Adrenal gland (tissue), 12 donors: Measurements from ENCODE around the gene ACSS2. TPM values are rescaled to one million over a fixed set of nuclear protein-coding genes. Genes with fewer than 3 reads are reported as not detected.
A peak's percentile ranks its signal among the peaks of the same experiment; 100 is the strongest.

ENCODE experiments used
- DNase-seq, 7 donors: peaks; one replicate each; pipeline ENCODE4 v3.0.0-alpha.2; 2019 to 2020
- H3K27ac ChIP-seq, 5 donors: fragments of 200-600 bp; sonication (generic) in 4 of 5; 1 replicate in 3 of 5; 2 replicates in 2 of 5; pipeline versions ENCODE4 v1.5.1 to v1.8.0; 2016 to 2020; ENCODE audit warnings: mild to moderate bottlenecking in 1 of 5
- H3K27me3 ChIP-seq: fragments of 200-600 bp; 2 replicates; pipeline ENCODE4 v1.8.0; 2021
- H3K36me3 ChIP-seq, 2 donors: fragments of 200-600 bp; replicated peaks in 1 of 2; 1 replicate in 1 of 2; 2 replicates in 1 of 2; pipeline versions ENCODE4 v1.5.1 to v1.8.0; 2018 to 2022
- H3K4me1 ChIP-seq, 2 donors: fragments of 200-600 bp; replicated peaks in 1 of 2; 1 replicate in 1 of 2; 2 replicates in 1 of 2; pipeline versions ENCODE4 v1.5.1 to v1.8.0; 2018 to 2021
- H3K4me3 ChIP-seq, 4 donors: fragments of 200-600 bp; sonication (generic) in 3 of 4; one replicate each; pipeline ENCODE4 v1.5.1; 2016 to 2018
- H3K9me3 ChIP-seq, 3 donors: fragments of 200-600 bp; sonication (generic) in 1 of 3; replicated peaks in 1 of 3; 1 replicate in 2 of 3; 2 replicates in 1 of 3; pipeline versions ENCODE4 v1.5.1 to v1.8.0; 2016 to 2021
- CTCF ChIP-seq, 6 experiments: fragments of 450-650 bp in 4 of 6; fragments of 200-600 bp in 2 of 6; sonication (generic) in 1 of 6; IDR thresholded peaks; 1 replicate in 5 of 6; 2 replicates in 1 of 6; pipeline versions ENCODE4 v1.5.1 to v1.8.0; 2016 to 2021; ENCODE audit warnings: antibody characterized with exemption in 6 of 6, mild to moderate bottlenecking in 2 of 6, moderate library complexity in 1 of 6
- POLR2A ChIP-seq, 2 donors: fragments of 450-650 bp; IDR thresholded peaks; one replicate each; pipeline ENCODE4 v1.6.1; 2017; ENCODE audit warnings: antibody characterized with exemption in 2 of 2, mild to moderate bottlenecking in 2 of 2, moderate library complexity in 1 of 2
- WGBS, 4 donors: extraction: QIAGEN DNeasy Blood & Tissue Kit in 2 of 4; methylation state at CpG; one replicate each; pipeline versions ENCODE4 v1.1.5 to v1.1.7; 2013 to 2017; 5-methylcytosine and 5-hydroxymethylcytosine counted together
- intact Hi-C, 2 donors: fragments of 100-400 bp; cut with DNase I; formaldehyde crosslinking; loops; one replicate each; pipeline versions ENCODE4 v1.14.1 to v1.15.0; 2022 to 2023
- polyA plus RNA-seq, 3 donors: library from polyadenylated mRNA; stranded (reverse); fragments of 200-250 nt in 2 of 3; fragments of 350-450 nt in 1 of 3; fragmentation: Illumina TruSeq in 1 of 3; extraction: RNeasy Lipid Tissue Mini Kit (QIAGEN cat#74804) in 1 of 3; gene quantifications; one replicate each; pipeline ENCODE4 v1.2.3, GENCODE V29; 2013 to 2014
- total RNA-seq, 9 donors: library from RNA; depleted of rRNA in 4 of 9; stranded (reverse); fragments of >200 nt in 4 of 9; fragments of 120-200 nt in 1 of 9; fragmentation: NEBNext Ultra II Directional in 1 of 9; extraction: Animal tissue kit (Norgen Biotek cat#: 25700) in 1 of 9; gene quantifications; one replicate each; pipeline versions ENCODE4 v1.1.0 to v1.2.4, GENCODE V29; 2013 to 2023
- donor health status: healthy with polysubstance abuse.
- donor health status: Bipolar disorder and iron deficiency.
- donor health status: DM: yes; HTN: yes; CAD: no.
- donor health status: DM: no; HTN: no; CAD: no.
- donor health status: DM: no; HTN: no; CAD: no.
- donor health status: DM: yes; HTN: yes; CAD: no.

ACSS2 gene
- total and polyA plus RNA-seq, 12 donors = 81.4 to 386 (median 153) TPM

GRCh38 chr20:34886122-34886521, 9.7 kb downstream of the ACSS2 start:
- no peaks in the 10 kb centered on the region for H3K27me3 ChIP-seq
- TF ChIP-seq POLR2A (IDR thresholded peaks at IDR 0.05) (no peak), CTCF (IDR thresholded peaks at IDR 0.05) (no peak)
- H3K4me3 ChIP-seq = no peak overlapping the region
- no peak overlapping the region for H3K27ac ChIP-seq
- peaks cover 0 to 29% of the 10 kb centered on the region in 2 donors for H3K36me3 ChIP-seq
- intact Hi-C loops = no loop called here
- no peaks in the 10 kb centered on the region for H3K9me3 ChIP-seq
- 93 to 97% (median 95%) methylated on average over 3 of the region's 3 CpGs for WGBS, 4 donors
- peaks cover 0 to 11% of the 10 kb centered on the region in 2 donors for H3K4me1 ChIP-seq
- DNase-seq = no peak

GRCh38 chr20:34887023-34887422, 10.6 kb downstream of the ACSS2 start:
- 46 to 66% (median 57%) methylated on average over 3 of the region's 3 CpGs for WGBS, 4 donors
- no peak for DNase-seq
- Histone ChIP-seq H3K27me3 (no peaks in the 10 kb centered on the region), H3K36me3 (peaks cover 0 to 29% of the 10 kb centered on the region in 2 donors), H3K9me3 (no peaks in the 10 kb centered on the region), H3K4me1 (peaks cover 0 to 20% of the 10 kb centered on the region in 2 donors), H3K27ac (no peak overlapping the region), H3K4me3 (no peak overlapping the region)
- intact Hi-C loops = no loop called here
- TF ChIP-seq CTCF (IDR thresholded peaks at IDR 0.05) = no peak
- TF ChIP-seq POLR2A (IDR thresholded peaks at IDR 0.05) = no peak

- H3K9me3 ChIP-seq = no peaks in the 10 kb centered on the region
- H3K36me3 ChIP-seq = peaks cover 0 to 20% of the 10 kb centered on the region in 2 donors
- WGBS, 4 donors = 57 to 82% (median 64%) methylated on average over 1 of the region's 1 CpG
- no peak for TF ChIP-seq CTCF (IDR thresholded peaks at IDR 0.05)
- no peak for TF ChIP-seq POLR2A (IDR thresholded peaks at IDR 0.05)
- no peaks in the 10 kb centered on the region for H3K27me3 ChIP-seq
- H3K4me3 ChIP-seq = no peak overlapping the region
- intact Hi-C loops = no loop called here
- no peak overlapping the region for H3K27ac ChIP-seq
- H3K4me1 ChIP-seq = peaks cover 0 to 21% of the 10 kb centered on the region in 2 donors
- DNase-seq = no peak
Measured at GRCh38 chr20:34888468-34888867, 12.1 kb downstream of the ACSS2 start.

- intact Hi-C loops = no loop called here
- no peaks in the 10 kb centered on the region for H3K27me3 ChIP-seq
- H3K4me3 ChIP-seq = no peak overlapping the region
- 57 to 79% (median 68%) methylated on average over 2 of the region's 2 CpGs for WGBS, 4 donors
- peak in 5 of 7 donors; percentile 48 to 65 (median 58) for DNase-seq
- H3K36me3 ChIP-seq = no peaks in the 10 kb centered on the region
- H3K27ac ChIP-seq = peak overlapping the region in 2 of 5 donors; percentile 47 to 58
- no peak for TF ChIP-seq CTCF (IDR thresholded peaks at IDR 0.05)
- TF ChIP-seq POLR2A (IDR thresholded peaks at IDR 0.05) = peak in 1 of 2 donors; percentile 10
- H3K4me1 ChIP-seq = peaks cover 7 to 31% of the 10 kb centered on the region in 2 donors
- no peaks in the 10 kb centered on the region for H3K9me3 ChIP-seq
Measured at GRCh38 chr20:34891166-34892062, 15.0 kb downstream of the ACSS2 start.
